NB4 (cell line): Measurements from ENCODE around the gene MAGI1.

Experiments used
- DNase-seq: peaks from one replicate; pipeline ENCODE4 v3.0.0; 2010; ENCODE audit warnings: low read depth
- H3K4me3 ChIP-seq: one replicate; pipeline ENCODE4 v1.5.1; 2011; ENCODE audit warnings: mild to moderate bottlenecking, low read depth, low read length, moderate library complexity
- MYC ChIP-seq: IDR thresholded peaks from 2 replicates; pipeline ENCODE4 v1.6.1; 2011; ENCODE audit warnings: low read depth, low read length
- POLR2A ChIP-seq: IDR thresholded peaks from 2 replicates; pipeline ENCODE4 v1.6.1; 2011; ENCODE audit warnings: mild to moderate bottlenecking; ENCODE audit not compliant: insufficient read length; ENCODE audit errors: extremely low read depth
- TF ChIP-seq, protein P1 (sequence below): IDR thresholded peaks from 2 replicates; pipeline ENCODE4 v1.6.1; 2011; ENCODE audit warnings: low read depth, low read length
- TF ChIP-seq, protein P2 (sequence below): IDR thresholded peaks from one replicate; pipeline ENCODE4 v1.5.1; 2012; ENCODE audit warnings: low read depth, low read length

Gene MAGI1

DNA sequence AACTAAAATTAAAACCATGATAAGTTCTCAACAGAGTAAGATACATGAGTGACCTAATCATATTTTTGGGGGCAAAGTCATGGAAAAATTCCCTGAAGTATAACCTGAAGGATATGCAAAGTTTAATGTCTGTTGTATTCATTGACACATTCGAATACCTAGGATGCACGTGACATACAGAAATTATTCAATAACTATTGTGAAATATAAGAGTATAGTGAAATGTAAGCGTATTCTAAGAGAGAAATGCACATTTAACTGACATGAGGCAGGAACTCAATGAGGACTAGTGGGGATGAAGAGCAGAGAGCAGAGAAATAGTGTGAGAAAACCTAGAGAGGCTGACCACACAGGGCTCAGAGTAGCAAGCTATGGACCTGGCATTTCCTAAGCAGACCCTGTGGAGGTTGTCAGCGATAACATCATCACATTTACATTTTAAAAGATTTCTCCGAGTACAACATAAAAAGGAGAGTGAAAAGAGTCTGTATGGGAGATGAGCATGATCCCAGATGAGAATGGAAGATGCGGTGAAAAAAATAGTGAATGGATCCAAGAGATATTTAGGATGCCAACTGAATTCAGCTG, 588.8 kb downstream of the MAGI1 start:
- H3K4me3 ChIP-seq, result no peak overlapping the region
- DNase-seq, result no peak
- TF ChIP-seq MYC (no peak), POLR2A (no peak)
- TF ChIP-seq, protein P1, sequence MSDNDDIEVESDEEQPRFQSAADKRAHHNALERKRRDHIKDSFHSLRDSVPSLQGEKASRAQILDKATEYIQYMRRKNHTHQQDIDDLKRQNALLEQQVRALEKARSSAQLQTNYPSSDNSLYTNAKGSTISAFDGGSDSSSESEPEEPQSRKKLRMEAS, result no peak
- TF ChIP-seq, protein P2, sequence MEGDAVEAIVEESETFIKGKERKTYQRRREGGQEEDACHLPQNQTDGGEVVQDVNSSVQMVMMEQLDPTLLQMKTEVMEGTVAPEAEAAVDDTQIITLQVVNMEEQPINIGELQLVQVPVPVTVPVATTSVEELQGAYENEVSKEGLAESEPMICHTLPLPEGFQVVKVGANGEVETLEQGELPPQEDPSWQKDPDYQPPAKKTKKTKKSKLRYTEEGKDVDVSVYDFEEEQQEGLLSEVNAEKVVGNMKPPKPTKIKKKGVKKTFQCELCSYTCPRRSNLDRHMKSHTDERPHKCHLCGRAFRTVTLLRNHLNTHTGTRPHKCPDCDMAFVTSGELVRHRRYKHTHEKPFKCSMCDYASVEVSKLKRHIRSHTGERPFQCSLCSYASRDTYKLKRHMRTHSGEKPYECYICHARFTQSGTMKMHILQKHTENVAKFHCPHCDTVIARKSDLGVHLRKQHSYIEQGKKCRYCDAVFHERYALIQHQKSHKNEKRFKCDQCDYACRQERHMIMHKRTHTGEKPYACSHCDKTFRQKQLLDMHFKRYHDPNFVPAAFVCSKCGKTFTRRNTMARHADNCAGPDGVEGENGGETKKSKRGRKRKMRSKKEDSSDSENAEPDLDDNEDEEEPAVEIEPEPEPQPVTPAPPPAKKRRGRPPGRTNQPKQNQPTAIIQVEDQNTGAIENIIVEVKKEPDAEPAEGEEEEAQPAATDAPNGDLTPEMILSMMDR, result no peak

DNA sequence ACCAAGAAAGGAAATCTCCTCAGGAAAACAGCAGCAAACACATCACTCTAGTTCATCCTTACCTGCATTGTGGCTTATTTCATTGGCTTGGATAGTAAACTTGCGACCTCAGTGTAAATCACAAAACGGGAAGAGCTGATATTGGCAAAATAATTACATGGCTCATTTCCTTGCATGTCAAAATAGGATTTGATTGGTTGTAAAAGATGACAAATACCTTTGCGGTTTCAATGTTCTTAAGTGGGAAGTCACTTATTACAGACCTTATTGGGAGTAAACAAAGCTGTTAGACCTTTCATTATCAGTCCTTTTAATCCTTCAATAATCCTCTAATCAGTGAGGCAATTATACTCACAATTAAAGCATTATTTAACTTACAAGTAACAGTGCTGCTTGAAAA, 590.6 kb downstream of the MAGI1 start:
- DNase-seq, result no peak
- H3K4me3 ChIP-seq, result no peak overlapping the region
- no peak for TF ChIP-seq POLR2A
- TF ChIP-seq, protein P2, result no peak
- no peak for TF ChIP-seq MYC
- TF ChIP-seq, protein P1, result no peak

DNA sequence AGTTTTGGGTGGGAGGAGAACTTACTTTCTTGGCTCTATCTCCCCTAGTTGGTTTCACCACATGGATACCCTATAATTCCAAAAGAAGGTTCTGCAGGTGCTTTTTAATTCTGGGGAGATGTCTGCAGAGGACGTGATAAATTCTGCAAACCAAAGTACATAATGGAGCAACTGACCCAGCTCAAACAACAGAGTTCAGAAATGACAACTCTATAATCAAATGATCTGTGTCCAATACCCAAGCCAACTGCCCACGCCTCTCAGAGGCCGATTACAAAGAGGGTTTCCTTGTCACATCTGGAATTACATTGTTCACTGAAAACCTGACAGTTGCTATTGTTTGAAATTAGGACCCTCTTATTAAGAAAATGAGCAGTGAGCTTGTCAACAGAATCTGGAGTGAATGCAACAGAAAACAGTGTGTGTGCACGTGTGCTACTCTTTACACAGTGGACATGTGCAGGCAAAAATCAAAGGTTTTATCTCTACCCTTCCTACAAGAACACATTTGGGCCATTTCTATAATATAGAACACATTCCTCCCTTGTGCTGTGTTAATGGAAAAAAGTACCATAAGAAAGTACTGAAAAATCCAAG, 593.0 kb downstream of the MAGI1 start:
- H3K4me3 ChIP-seq, result no peak overlapping the region
- TF ChIP-seq, protein P1, result no peak
- TF ChIP-seq, protein P2, result no peak
- TF ChIP-seq MYC (no peak), POLR2A (no peak)
- DNase-seq, result no peak

DNA sequence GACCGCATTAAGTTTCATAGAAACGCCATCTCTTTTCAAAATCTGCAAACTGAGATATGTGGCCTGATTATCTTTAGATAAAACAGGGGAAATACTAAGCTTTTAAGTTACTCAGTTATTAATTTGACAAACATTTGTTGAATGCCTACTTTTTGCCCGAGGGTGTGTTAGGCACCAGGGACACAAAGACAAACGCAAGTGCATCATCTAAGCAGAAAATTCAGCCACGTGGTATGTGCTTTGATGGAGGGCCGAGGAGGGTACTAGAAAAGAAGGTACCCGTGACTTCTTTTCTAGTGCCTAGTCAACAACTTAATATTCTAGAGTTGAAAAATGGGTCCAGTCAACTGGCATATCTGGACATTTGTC, 594.3 kb downstream of the MAGI1 start:
- TF ChIP-seq, protein P2, result no peak
- TF ChIP-seq MYC, result no peak
- TF ChIP-seq POLR2A, result no peak
- TF ChIP-seq, protein P1, result no peak
- DNase-seq, result no peak
- H3K4me3 ChIP-seq, result no peak overlapping the region

DNA sequence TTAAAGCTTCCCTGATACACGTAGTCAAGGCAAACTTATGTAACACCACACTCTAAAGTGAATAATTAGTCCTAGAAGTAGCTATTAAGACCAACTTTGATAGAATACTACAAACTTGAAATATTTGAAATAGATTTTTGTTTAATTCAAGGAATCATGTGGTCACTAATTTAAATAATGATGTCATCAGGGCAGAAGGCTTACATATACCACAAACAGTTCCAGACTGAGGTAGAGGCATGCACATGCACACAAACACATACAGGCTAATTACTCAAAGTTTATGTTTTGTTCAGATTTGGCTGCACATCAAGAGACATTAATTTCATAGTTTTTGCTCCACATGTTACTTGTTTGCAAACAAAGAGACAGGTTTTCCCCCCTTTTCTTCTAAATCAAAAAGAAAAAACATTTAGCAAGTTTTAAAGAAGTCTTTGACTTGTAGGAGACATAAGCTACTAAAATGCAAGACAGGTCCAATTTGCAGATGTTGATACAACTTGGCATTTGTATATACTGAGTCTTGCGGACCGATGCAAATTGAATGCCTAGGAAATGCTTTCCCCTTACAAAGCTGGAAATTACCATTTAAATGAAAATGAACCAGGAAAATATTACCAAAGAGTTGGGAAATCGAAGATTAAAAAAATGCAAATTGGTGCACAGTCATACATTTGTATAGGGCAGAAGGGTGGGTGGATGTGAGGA, 594.8 kb downstream of the MAGI1 start:
- no peak overlapping the region for H3K4me3 ChIP-seq
- TF ChIP-seq, protein P1, result no peak
- TF ChIP-seq POLR2A, result no peak
- no peak for DNase-seq

DNA sequence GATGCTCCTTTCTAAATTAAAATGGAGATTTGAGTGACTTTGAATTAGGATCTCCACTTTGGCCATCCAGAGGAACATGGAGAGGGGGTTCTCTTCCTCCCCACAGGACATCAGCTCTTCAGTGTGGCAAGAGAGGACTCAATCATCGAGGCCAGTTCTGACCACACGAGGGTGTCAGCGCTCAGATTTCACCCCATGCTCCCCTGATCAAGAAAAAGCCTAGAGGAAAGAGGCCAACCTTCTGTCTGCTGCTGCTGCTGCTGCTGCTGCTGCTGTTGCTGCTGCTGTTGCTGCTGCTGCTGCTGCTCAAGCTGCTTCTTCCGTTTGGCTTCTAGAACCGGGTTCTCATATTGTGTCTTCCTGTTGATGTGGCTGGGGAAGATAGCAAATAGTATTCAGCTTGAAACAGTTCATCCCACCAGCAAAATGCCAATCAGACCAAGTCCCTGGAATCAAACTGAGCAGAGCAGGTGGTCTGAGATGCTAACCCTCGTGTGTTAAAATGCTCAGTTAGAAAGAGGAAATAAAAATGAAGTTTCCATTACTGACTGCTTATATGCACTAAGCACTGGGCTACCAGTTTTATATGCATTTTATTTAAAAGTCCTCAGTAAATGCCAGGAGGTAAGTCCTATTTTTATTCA, 599.0 kb downstream of the MAGI1 start:
- DNase-seq, result peak; percentile 33
- H3K4me3 ChIP-seq, result no peak overlapping the region
- TF ChIP-seq, protein P1, result no peak
- TF ChIP-seq POLR2A (no peak), MYC (no peak)
- TF ChIP-seq, protein P2, result peak; percentile 22
